PC-9 (cell line): ENCODE results near the gene TRAPPC12. TPM values are rescaled to one million over a fixed set of nuclear protein-coding genes. Genes with fewer than 3 reads are reported as not detected.

Experiments
- BruUV-seq: library from RNA; stranded (reverse); fragments of 400-500 nt; replicated peaks from 2 replicates; lab custom pipeline; 2021; lab: Mats Ljungman, UMichigan
- CTCF ChIA-PET: fragments of 300-600 bp; sonication (Branson Sonifier 250); formaldehyde crosslinking; loops from one replicate; lab custom pipeline; 2022; ENCODE audit warnings: antibody characterized with exemption; lab: Charles Lee
- POLR2A ChIA-PET: fragments of 300-600 bp; sonication (Branson Sonifier 250); formaldehyde crosslinking; loops from one replicate; lab custom pipeline; 2022; ENCODE audit warnings: antibody characterized with exemption; ENCODE audit not compliant: unreplicated experiment; lab: Charles Lee
- DNase-seq, 2 experiments: peaks; one replicate each; pipeline versions ENCODE4 v3.0.0 to v3.0.0-alpha.2; 2015 to 2022; ENCODE audit warnings: mixed read lengths in 1 of 2
- H2AFZ ChIP-seq: fragments of 200-600 bp; sonication (generic); 2 replicates; pipeline ENCODE4 v1.8.1; 2017; ENCODE audit warnings: antibody characterized with exemption
- H3F3A ChIP-seq: fragments of 200-600 bp; sonication (generic); 2 replicates; pipeline ENCODE4 v1.8.1; 2017; ENCODE audit warnings: antibody characterized with exemption, mild to moderate bottlenecking, low read depth; ENCODE audit not compliant: insufficient read depth
- H3K27ac ChIP-seq: fragments of 200-600 bp; sonication (generic); 2 replicates; pipeline ENCODE4 v1.6.1; 2016; ENCODE audit warnings: mixed run types
- H3K27me3 ChIP-seq: fragments of 200-600 bp; sonication (generic); 2 replicates; pipeline ENCODE4 v1.6.1; 2016; ENCODE audit warnings: low read depth, mixed run types; ENCODE audit not compliant: insufficient read depth
- H3K36me3 ChIP-seq: fragments of 200-600 bp; sonication (generic); 2 replicates; pipeline ENCODE4 v1.6.1; 2016; ENCODE audit warnings: low read depth, mixed run types
- H3K4me1 ChIP-seq: fragments of 200-600 bp; sonication (generic); replicated peaks from 2 replicates; pipeline ENCODE4 v1.6.1; 2016; ENCODE audit warnings: mixed run types; ENCODE audit not compliant: insufficient read depth
- H3K4me2 ChIP-seq: fragments of 200-600 bp; sonication (generic); 2 replicates; pipeline ENCODE4 v1.6.1; 2017; ENCODE audit warnings: mixed run types
- H3K4me3 ChIP-seq: fragments of 200-600 bp; sonication (generic); 2 replicates; pipeline ENCODE4 v1.6.1; 2016; ENCODE audit warnings: mixed run types
- H3K79me2 ChIP-seq: fragments of 200-600 bp; sonication (generic); 2 replicates; pipeline ENCODE4 v1.6.1; 2017; ENCODE audit warnings: low read depth, mixed run types
- H3K9me2 ChIP-seq: fragments of 200-600 bp; sonication (generic); 2 replicates; pipeline ENCODE4 v1.8.1; 2017; ENCODE audit warnings: mild to moderate bottlenecking; ENCODE audit not compliant: insufficient read depth
- H3K9me3 ChIP-seq: fragments of 200-600 bp; sonication (generic); 2 replicates; pipeline ENCODE4 v1.8.1; 2016; ENCODE audit warnings: low read depth; ENCODE audit not compliant: insufficient read depth
- H4K20me1 ChIP-seq: fragments of 200-600 bp; sonication (generic); 2 replicates; pipeline ENCODE4 v1.8.1; 2017; ENCODE audit not compliant: insufficient read depth
- EZH2 ChIP-seq: fragments of 200-600 bp; sonication (generic); IDR thresholded peaks from 2 replicates; pipeline ENCODE4 v1.8.0; 2017; ENCODE audit warnings: antibody characterized with exemption, low read depth
- intact Hi-C: fragments of 100-400 bp; cut with micrococcal nuclease; formaldehyde crosslinking; loops from one replicate; pipeline ENCODE4 v1.10.0; 2022; ENCODE audit not compliant: unreplicated experiment
- total RNA-seq: library from RNA; stranded (reverse); gene quantifications from 2 replicates; pipeline ENCODE4 v1.2.3, GENCODE V29; 2021
- TF ChIP-seq, protein P1 (sequence below): fragments of 200-600 bp; sonication (generic); conservative IDR thresholded peaks from 2 replicates; pipeline ENCODE4 v1.6.1; 2017; ENCODE audit warnings: mixed run types, antibody characterized with exemption, mild to moderate bottlenecking, moderate library complexity

The TRAPPC12 gene
- total RNA-seq, 1 experiment from 2014 or later: 69.3 TPM

DNA sequence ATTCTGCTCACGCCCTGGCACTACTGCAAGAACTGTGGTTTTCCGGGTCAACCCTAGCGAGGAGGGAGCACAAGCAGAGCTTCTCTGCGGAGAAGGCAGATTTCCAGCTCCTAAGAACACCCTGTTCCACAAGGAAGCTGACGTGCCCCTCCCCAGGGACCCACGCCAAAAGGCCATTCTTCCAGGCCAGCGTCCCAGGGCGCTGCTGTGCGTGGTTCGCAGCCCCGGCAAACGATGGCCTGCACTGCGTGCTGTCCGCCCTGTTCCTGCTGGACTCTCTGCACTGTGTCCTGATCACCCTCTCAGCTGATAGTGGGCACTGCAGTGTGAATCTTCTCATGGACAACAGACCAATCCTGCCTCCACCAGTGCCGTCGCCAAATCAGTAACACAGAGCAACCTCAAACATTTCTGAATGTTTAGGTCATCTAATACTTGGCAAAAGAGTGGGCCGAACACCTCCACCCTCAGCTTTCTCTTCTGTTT, 90.7 kb downstream of the TRAPPC12 start:
- DNase-seq: no peak
- 0 out of 2 replicates have a peak, but pooled peaks cover 8% of the 10 kb centered on the region for H3K36me3 ChIP-seq
- no peak overlapping the region for H2AFZ ChIP-seq
- H4K20me1 ChIP-seq: no peaks in the 10 kb centered on the region
- peaks cover 5% of the 10 kb centered on the region; the same call in 1 of the 2 replicates for H3F3A ChIP-seq
- no peaks in the 10 kb centered on the region for H3K9me3 ChIP-seq
- intact Hi-C loops: no loop called here
- H3K27me3 ChIP-seq: no peaks in the 10 kb centered on the region
- no peak for TF ChIP-seq EZH2
- TF ChIP-seq, protein P1, sequence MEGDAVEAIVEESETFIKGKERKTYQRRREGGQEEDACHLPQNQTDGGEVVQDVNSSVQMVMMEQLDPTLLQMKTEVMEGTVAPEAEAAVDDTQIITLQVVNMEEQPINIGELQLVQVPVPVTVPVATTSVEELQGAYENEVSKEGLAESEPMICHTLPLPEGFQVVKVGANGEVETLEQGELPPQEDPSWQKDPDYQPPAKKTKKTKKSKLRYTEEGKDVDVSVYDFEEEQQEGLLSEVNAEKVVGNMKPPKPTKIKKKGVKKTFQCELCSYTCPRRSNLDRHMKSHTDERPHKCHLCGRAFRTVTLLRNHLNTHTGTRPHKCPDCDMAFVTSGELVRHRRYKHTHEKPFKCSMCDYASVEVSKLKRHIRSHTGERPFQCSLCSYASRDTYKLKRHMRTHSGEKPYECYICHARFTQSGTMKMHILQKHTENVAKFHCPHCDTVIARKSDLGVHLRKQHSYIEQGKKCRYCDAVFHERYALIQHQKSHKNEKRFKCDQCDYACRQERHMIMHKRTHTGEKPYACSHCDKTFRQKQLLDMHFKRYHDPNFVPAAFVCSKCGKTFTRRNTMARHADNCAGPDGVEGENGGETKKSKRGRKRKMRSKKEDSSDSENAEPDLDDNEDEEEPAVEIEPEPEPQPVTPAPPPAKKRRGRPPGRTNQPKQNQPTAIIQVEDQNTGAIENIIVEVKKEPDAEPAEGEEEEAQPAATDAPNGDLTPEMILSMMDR: no peak
- H3K4me2 ChIP-seq: no peak overlapping the region
- no peaks in the 10 kb centered on the region for H3K79me2 ChIP-seq
- no TSS peak for BruUV-seq
- H3K4me3 ChIP-seq: no peak overlapping the region
- H3K27ac ChIP-seq: no peak overlapping the region
- no peaks in the 10 kb centered on the region for H3K9me2 ChIP-seq
- ChIA-PET CTCF (interaction anchor here (0.6 kb wide), 1 partner anchor 29 kb away, joined by 3 read pairs; no protein-coding TSS in a partner anchor), POLR2A (no interaction called here)
- H3K4me1 ChIP-seq: peaks cover 10% of the 10 kb centered on the region

DNA sequence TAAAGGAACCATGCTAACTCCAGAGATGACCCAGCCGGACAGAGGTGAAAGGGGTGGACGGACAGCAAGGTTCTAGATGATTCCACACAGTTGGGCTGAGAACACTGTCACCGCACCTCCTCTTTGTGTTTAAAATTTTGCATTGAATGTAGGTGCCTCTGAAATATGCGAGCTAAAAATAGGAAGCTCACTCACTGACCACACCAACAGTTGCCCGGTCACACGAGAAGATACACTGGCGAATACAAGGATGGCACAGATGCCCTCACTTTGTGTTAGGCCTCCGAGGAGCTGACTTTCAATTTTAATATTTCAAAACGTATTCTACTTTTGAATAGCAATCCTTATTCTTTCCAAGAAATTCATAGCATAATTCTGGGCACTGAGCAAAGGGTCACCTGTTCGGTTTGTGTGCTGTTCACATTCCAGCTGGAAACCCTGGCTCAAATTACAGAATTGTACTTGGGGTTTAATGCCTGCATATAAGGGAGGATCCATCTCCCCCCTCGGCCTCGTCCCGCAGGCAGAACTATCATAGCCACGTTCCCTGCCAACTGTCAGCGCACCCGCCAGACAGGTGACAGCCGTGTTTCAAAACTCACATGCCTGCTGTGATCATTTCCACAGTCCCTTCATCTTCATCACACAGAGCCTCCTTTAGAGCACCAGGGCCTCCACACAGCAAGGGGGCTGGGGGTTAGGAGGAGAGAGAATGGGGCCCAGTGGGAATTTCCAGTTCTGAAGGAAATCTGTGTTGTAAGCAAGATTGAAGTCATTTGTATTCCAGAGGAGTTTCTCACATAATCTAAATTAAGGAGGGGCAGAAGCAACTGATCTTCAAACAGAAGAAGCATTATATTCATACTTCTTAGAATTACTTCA, 91.6 kb downstream of the TRAPPC12 start:
- Histone ChIP-seq H4K20me1 (no peaks in the 10 kb centered on the region), H3K9me3 (no peaks in the 10 kb centered on the region), H3K79me2 (no peaks in the 10 kb centered on the region), H2AFZ (no peak overlapping the region), H3K27me3 (no peaks in the 10 kb centered on the region), H3K9me2 (no peaks in the 10 kb centered on the region), H3K4me3 (no peak overlapping the region), H3K4me1 (peaks cover 2% of the 10 kb centered on the region; the same call in 1 of the 2 replicates), H3K4me2 (no peak overlapping the region), H3F3A (no peaks in the 10 kb centered on the region), H3K36me3 (0 out of 2 replicates have a peak, but pooled peaks cover 8% of the 10 kb centered on the region), H3K27ac (no peak overlapping the region)
- intact Hi-C loops: no loop called here
- DNase-seq: no peak
- CTCF ChIA-PET: no interaction called here
- POLR2A ChIA-PET: no interaction called here
- TF ChIP-seq EZH2: no peak
- TF ChIP-seq, protein P1: no peak
- BruUV-seq: no TSS peak

GRCh38 chr2:3472296-3472695, 92.8 kb downstream of the TRAPPC12 start:
- no TSS peak for BruUV-seq
- ChIA-PET POLR2A (no interaction called here), CTCF (no interaction called here)
- H3K79me2 ChIP-seq: no peaks in the 10 kb centered on the region
- no peaks in the 10 kb centered on the region for H3K9me3 ChIP-seq
- no peak overlapping the region for H3K27ac ChIP-seq
- H3K4me3 ChIP-seq: no peak overlapping the region
- DNase-seq: no peak
- H3K4me1 ChIP-seq: no peaks in the 10 kb centered on the region
- no peaks in the 10 kb centered on the region for H3K9me2 ChIP-seq
- TF ChIP-seq, protein P1: no peak
- no peak for TF ChIP-seq EZH2
- no peaks in the 10 kb centered on the region for H3K27me3 ChIP-seq
- no peaks in the 10 kb centered on the region for H3F3A ChIP-seq
- H3K36me3 ChIP-seq: 0 out of 2 replicates have a peak, but pooled peaks cover 8% of the 10 kb centered on the region
- intact Hi-C loops: no loop called here
- no peak overlapping the region for H3K4me2 ChIP-seq
- H4K20me1 ChIP-seq: no peaks in the 10 kb centered on the region
- no peak overlapping the region for H2AFZ ChIP-seq
